GM06990 (cell line): ENCODE data around the gene LHX5.
A peak's percentile ranks its signal among the peaks of the same experiment; 100 is the strongest.

Experiments
- DNase-seq: peaks from one replicate; pipeline ENCODE4 v3.0.0-alpha.2; 2011; ENCODE audit not compliant: insufficient read length; ENCODE audit errors: extremely low read depth
- H3K27me3 ChIP-seq: replicated peaks from 2 replicates; pipeline ENCODE4 v1.6.0; 2011; ENCODE audit warnings: low read length; ENCODE audit not compliant: control insufficient read depth, insufficient read depth
- H3K36me3 ChIP-seq: 2 replicates; pipeline ENCODE4 v1.5.1; 2011; ENCODE audit warnings: low read length; ENCODE audit not compliant: control insufficient read depth, insufficient read depth
- H3K4me3 ChIP-seq: replicated peaks from 2 replicates; pipeline ENCODE4 v1.5.1; 2011; ENCODE audit warnings: low read depth, mild to moderate bottlenecking, control low read depth, low read length
- TF ChIP-seq, protein P1 (sequence below): IDR thresholded peaks from 2 replicates; pipeline ENCODE4 v1.5.1; 2011; ENCODE audit warnings: low read length, control low read depth, mild to moderate bottlenecking, inconsistent platforms; ENCODE audit not compliant: insufficient read depth, poor library complexity, severe bottlenecking

Gene LHX5

DNA sequence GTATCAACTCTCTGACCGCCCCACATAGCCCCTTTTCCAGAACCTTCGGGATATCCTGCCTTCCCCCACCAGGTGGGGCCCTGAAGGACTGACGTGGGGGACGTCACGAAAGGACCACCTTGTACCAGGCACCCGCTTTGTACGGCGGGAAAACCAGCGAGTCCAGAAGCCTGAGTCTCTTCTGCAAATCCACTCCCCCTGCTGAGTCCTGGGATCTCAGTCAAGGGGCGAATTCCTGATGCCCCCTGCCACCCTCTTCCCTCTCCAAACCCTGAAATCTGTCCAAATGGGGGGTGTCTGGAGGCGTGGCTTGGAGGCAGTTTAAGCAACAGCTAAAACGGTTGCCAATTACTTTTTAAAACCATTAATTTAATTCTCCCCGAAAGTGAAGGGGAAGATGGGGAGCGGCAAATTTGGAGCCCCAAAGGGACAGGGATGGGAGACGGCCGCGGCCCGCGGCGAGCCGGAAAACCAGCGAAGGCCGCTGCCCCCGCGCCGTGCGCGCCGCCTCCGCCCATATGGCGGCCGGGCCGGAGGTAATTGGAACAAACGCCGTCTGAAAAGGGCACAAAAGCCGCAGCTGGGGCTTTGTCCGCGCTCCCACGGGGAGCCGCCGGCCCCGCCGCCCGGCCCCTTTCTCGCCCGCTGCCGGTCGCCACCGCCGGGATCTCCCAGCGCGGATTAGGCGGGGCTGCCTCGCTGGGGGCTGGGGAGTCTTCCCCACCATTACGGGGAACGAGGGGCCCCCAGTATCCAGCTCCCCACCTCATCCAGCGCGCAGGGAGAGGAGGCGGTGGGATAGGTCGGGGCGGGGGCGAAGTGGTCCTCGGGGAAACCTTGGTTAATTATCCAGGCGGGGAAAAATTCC lies 6.6 kb downstream of the LHX5 start:
- H3K4me3 ChIP-seq: no peak overlapping the region
- no peak for DNase-seq
- H3K27me3 ChIP-seq: peaks cover 5% of the 10 kb centered on the region; the same call in 1 of the 2 replicates

DNA sequence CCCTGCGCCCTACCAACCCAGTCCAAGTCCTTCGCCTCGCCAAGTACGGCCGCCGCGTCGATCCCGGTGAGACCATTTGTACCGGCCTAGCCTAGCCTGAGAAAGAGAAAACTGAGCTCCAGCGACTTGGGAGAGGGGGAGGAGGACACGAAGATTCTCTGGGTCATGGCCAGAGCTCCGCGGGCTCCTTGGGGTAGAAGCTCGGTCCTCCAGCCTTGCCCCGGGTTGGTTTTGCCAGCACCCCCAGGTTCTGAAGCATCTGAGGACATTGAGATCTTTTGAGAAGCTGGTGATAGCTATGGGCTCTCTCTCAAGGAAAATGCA lies 7.3 kb downstream of the LHX5 start:
- H3K27me3 ChIP-seq: peaks cover 5% of the 10 kb centered on the region; the same call in 1 of the 2 replicates
- no peak for DNase-seq
- H3K36me3 ChIP-seq: no peaks in the 10 kb centered on the region
- TF ChIP-seq, protein P1, sequence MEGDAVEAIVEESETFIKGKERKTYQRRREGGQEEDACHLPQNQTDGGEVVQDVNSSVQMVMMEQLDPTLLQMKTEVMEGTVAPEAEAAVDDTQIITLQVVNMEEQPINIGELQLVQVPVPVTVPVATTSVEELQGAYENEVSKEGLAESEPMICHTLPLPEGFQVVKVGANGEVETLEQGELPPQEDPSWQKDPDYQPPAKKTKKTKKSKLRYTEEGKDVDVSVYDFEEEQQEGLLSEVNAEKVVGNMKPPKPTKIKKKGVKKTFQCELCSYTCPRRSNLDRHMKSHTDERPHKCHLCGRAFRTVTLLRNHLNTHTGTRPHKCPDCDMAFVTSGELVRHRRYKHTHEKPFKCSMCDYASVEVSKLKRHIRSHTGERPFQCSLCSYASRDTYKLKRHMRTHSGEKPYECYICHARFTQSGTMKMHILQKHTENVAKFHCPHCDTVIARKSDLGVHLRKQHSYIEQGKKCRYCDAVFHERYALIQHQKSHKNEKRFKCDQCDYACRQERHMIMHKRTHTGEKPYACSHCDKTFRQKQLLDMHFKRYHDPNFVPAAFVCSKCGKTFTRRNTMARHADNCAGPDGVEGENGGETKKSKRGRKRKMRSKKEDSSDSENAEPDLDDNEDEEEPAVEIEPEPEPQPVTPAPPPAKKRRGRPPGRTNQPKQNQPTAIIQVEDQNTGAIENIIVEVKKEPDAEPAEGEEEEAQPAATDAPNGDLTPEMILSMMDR: no peak
- H3K4me3 ChIP-seq: no peak overlapping the region

More for the DNA sequence above, 6.6 kb downstream of the LHX5 start:
- TF ChIP-seq, protein P1: no peak
- no peaks in the 10 kb centered on the region for H3K36me3 ChIP-seq

DNA sequence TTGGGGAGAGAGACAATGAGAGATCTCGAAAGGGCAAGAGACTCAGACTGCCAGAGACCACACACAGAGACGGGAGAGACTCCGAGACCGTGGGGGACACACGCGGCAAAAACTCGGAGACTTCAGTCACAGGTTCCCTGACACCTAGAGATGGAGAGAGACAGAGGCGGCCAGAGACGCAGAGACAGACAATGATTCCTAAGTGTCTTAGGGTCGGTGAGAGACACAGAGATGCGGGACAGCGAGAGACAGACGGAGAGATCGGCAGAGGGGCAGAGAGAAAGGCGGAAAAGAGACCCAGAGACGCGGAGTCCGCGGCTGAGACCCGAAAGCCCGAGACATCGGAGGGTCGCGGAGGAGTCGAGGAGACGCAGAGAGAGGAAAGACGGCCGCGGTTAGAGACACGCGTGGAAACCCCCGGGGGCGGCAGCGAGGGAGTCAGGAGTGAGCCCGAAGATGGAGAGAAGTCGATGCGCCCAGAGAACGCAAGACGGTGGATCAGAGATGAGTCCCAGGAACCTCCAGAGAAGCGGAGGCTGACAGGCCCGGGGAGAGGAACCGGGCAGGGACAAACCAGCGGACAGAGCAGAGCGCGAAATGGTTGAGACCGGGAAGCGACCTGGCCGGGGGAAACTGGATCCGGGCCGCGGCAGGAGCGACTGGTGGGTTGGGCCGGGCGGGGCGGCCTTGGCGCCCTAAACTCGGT lies 7.8 kb downstream of the LHX5 start:
- DNase-seq: no peak
- Histone ChIP-seq H3K4me3 (no peak overlapping the region), H3K27me3 (peaks cover 5% of the 10 kb centered on the region; the same call in 1 of the 2 replicates), H3K36me3 (no peaks in the 10 kb centered on the region)
- TF ChIP-seq, protein P1: no peak

DNA sequence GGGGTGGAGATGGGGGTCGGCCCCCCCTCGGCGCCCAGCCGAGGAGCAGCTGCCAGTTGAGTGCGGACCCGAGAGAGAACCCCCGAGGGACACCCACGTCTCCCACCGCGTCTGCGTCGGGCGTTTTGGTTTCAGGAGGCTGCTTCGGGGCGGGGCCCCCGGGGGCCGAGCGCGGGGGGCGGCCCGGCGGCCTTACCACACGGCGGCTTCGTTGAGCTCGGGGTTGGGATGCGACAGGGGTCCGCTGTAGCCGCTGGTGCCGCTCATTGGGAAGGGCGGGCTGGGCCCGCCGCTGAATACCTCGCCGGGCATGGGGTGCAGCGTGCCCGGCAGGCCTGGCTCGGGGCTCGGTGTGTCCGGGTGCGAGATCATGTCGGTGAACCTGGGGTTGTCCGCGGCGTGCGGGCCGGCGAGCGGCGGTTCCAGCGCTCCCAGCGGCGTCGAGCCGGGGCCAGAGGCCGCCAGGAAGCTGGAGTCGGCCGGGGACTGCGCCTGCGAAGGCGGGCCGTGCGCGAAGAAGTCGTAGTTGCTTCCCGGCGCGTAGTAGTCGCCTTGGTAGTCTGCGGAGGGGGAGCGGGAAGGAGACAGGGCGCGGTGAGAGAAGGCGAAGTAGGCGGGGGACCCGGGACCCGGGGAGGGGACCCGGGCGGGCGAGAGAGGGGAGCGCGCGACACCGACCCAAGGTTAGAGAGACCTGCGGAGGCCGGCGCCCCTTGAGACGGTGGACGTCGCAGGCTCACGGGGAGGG lies 8.5 kb downstream of the LHX5 start:
- Histone ChIP-seq H3K36me3 (no peaks in the 10 kb centered on the region), H3K27me3 (peaks cover 5% of the 10 kb centered on the region; the same call in 1 of the 2 replicates), H3K4me3 (no peak overlapping the region)
- no peak for DNase-seq
- TF ChIP-seq, protein P1: no peak

DNA sequence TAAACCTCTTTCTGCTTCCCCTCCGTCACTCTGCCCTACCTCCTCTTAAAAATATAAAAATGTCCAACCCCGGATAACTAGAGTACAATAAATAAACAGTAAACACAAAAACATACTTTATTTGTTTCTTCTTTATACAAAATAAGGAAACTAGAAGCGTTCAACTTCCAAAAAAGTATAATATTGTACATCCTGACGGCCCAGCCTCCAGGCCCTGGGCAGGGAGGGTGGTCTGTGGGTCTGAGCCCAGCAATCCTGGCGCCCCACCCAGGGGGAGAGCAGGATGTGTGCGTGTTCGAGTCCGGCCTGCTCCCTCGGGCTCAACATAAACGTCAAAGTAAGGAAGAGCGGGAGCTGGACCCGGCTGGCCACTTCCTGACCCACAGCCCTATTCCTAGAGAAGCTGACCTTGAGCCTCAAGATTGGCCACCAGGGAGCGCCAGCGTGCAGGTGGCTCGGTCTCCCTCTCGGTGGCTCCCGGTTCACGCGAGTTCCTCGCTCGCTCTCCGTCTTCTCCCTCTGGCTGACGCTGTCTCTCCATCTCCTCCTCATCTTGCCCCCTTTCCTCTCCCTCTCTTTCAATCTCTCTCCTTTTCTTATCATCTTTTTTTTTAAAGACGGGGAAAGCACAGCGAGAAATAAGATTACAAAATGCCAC lies 9.4 kb downstream of the LHX5 start:
- Histone ChIP-seq H3K4me3 (no peak overlapping the region), H3K27me3 (peaks cover 5% of the 10 kb centered on the region; the same call in 1 of the 2 replicates), H3K36me3 (no peaks in the 10 kb centered on the region)
- no peak for DNase-seq
- TF ChIP-seq, protein P1: peak; percentile 95
